ENCODE data around the gene CST8. TPM values are rescaled to one million over a fixed set of nuclear protein-coding genes. Genes with fewer than 3 reads are reported as not detected.

The CST8 gene
- total and polyA plus RNA-seq, 2 of the 4 experiments (the other 2 are of a cell fraction) = not detected

- Histone ChIP-seq H3K9me3 (ENCODE audit: control insufficient read depth, insufficient read depth, low read length) (no peaks in the 10 kb centered on the region), H2BK5ac (ENCODE audit: low read depth, low read length, poor library complexity, severe bottlenecking) (no peak overlapping the region), H3K4ac (ENCODE audit: low read depth, low read length) (no peak overlapping the region), H4K8ac (ENCODE audit: low read depth in 2 of 2, low read length in 2 of 2) (no peak overlapping the region), H3K4me2 (ENCODE audit: low read depth, low read length) (no peak overlapping the region), H2AK5ac (ENCODE audit: low read depth, low read length) (no peak overlapping the region), H3K14ac (replicated peaks; ENCODE audit: low read depth, low read length) (no peak overlapping the region), H3K56ac (ENCODE audit: extremely low read depth, insufficient read depth, low read length) (no peak overlapping the region), H3K27ac (ENCODE audit: insufficient read depth, low read length) (no peak overlapping the region), H3K9ac (ENCODE audit: low read depth, low read length) (no peak overlapping the region), H2BK20ac (ENCODE audit: low read depth, low read length) (no peak overlapping the region), H2BK15ac (ENCODE audit: low read depth, low read length) (no peak overlapping the region), H4K20me1 (ENCODE audit: insufficient read depth, low read length) (no peaks in the 10 kb centered on the region), H2AFZ (replicated peaks; ENCODE audit: low read length, poor library complexity) (peak overlapping the region; percentile 18), H3K79me1 (ENCODE audit: low read depth in 1 of 2, low read length in 2 of 2) (no peaks in the 10 kb centered on the region), H3K4me1 (ENCODE audit: control insufficient read depth, insufficient read depth, low read length) (no peaks in the 10 kb centered on the region), H4K5ac (ENCODE audit: low read depth, low read length) (no peak overlapping the region), H3K27me3 (ENCODE audit: control insufficient read depth, insufficient read depth, low read length) (peaks cover 8% of the 10 kb centered on the region), H4K91ac (ENCODE audit: insufficient read depth, low read depth, low read length) (no peak overlapping the region), H3K36me3 (ENCODE audit: control insufficient read depth, insufficient read depth, low read length) (no peaks in the 10 kb centered on the region), H2BK120ac (ENCODE audit: low read depth, low read length) (no peak overlapping the region), H3K9me1 (ENCODE audit: insufficient read depth, low read length) (no peaks in the 10 kb centered on the region; the same call in 1 of the 2 replicates), H3K18ac (ENCODE audit: low read depth, low read length) (no peak overlapping the region), H3K23ac (ENCODE audit: low read depth, low read length) (no peak overlapping the region), H3K4me3 (ENCODE audit: insufficient read depth, low read depth, low read length) (no peak overlapping the region), H2AK9ac (replicated peaks; ENCODE audit: low read depth, low read length, poor library complexity) (no peak overlapping the region)
- WGBS, 2 experiments (ENCODE audit: extremely low coverage in 2 of 2, insufficient read length in 1 of 2) = 83% methylated on average over 5 of the region's 7 CpGs; no CpG with 5 or more reads in 1 of the 2 experiments
- no TSS peak for BruUV-seq (replicated peaks)
- ChIA-PET CTCF (no interaction called here), POLR2A (ENCODE audit: unreplicated experiment) (no interaction called here)
- DNase-seq (no peak), ATAC-seq (ENCODE audit: low read depth) (no peak)
- TF ChIP-seq MAFK (IDR thresholded peaks at IDR 0.05; ENCODE audit: low read depth, low read length) (no peak), BHLHE40 (IDR thresholded peaks at IDR 0.05; ENCODE audit: low read depth, low read length) (no peak), RAD21 (IDR thresholded peaks at IDR 0.05; ENCODE audit: low read length) (no peak)
- in situ Hi-C loops (cut with MboI; ENCODE audit: low sequenced_read_pairs) (no loop called here), intact Hi-C loops (cut with micrococcal nuclease) (no loop called here), dilution Hi-C loops (cut with HindIII; ENCODE audit: low sequenced_read_pairs, unreplicated experiment) (no loop called here)
These were observed 35.3 kb upstream of the CST8 start for GRCh38 chr20:23455639-23456038.
